KOPT-K1 (cell line): Measurements from ENCODE around the gene COG2.
"Not testable (repeated sequence)": the region's sequence is repeated elsewhere in the genome, so short reads cannot be mapped to it uniquely, and the experiment has no call there.

Source experiments
- H3K27ac ChIP-seq: fragments of 200-600 bp; sonication (generic); 2 replicates; pipeline ENCODE4 v1.5.1; 2016; ENCODE audit warnings: antibody characterized with exemption, mild to moderate bottlenecking, low read depth, low read length; ENCODE audit not compliant: poor library complexity, severe bottlenecking
- H3K36me3 ChIP-seq: fragments of 200-600 bp; sonication (generic); 2 replicates; pipeline ENCODE4 v1.5.1; 2017; ENCODE audit warnings: antibody characterized with exemption, mild to moderate bottlenecking, low read length, moderate library complexity; ENCODE audit not compliant: insufficient read depth
- H3K9me3 ChIP-seq: fragments of 200-600 bp; sonication (generic); 2 replicates; pipeline ENCODE4 v1.5.1; 2017; ENCODE audit warnings: antibody characterized with exemption, low read length, mild to moderate bottlenecking; ENCODE audit not compliant: insufficient read depth, poor library complexity, severe bottlenecking

Gene COG2, protein sequence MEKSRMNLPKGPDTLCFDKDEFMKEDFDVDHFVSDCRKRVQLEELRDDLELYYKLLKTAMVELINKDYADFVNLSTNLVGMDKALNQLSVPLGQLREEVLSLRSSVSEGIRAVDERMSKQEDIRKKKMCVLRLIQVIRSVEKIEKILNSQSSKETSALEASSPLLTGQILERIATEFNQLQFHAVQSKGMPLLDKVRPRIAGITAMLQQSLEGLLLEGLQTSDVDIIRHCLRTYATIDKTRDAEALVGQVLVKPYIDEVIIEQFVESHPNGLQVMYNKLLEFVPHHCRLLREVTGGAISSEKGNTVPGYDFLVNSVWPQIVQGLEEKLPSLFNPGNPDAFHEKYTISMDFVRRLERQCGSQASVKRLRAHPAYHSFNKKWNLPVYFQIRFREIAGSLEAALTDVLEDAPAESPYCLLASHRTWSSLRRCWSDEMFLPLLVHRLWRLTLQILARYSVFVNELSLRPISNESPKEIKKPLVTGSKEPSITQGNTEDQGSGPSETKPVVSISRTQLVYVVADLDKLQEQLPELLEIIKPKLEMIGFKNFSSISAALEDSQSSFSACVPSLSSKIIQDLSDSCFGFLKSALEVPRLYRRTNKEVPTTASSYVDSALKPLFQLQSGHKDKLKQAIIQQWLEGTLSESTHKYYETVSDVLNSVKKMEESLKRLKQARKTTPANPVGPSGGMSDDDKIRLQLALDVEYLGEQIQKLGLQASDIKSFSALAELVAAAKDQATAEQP

GRCh38 chr1:230642263-230642959, at the start of gene COG2:
Gene COG2 (plus strand): TSS chr1:230642481. CDS start chr1:230642607, 126 bp downstream.
- Histone ChIP-seq H3K36me3 (peaks cover 13% of the 10 kb centered on the region), H3K9me3 (no peaks in the 10 kb centered on the region), H3K27ac (peak within 1 kb of the TSS; percentile 70)

DNA sequence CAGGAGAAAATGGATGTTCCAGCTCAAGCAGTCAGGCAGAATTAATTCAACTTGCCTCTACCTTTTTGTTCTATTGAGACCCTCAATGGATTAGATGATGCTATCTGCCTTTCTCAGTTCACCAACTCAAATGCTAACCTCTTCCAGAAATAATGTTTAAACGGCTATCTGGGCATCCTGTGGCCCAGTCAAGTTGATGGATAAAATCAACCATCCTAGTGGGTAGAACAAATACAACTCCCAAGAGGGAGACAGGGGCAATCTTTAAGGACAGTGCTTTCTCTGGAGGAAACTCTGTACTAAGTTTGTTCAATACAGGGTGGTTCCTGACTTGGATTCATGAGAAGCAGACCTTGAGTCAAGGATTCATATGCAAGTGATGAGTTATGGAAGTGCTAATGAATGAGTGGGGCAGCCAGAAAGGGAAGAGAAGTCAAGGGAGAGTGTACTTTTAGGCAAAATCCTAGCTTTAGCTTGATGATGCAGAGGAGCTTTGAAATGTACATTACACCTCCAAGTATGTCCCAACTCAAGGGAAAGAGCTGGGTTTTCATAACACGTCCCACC, 49.4 kb upstream of the COG2 start:
- Histone ChIP-seq H3K36me3 (no peaks in the 10 kb centered on the region), H3K27ac (no peak overlapping the region), H3K9me3 (peaks cover 5% of the 10 kb centered on the region)

GRCh38 chr1:230594214-230594773, 48.0 kb upstream of the COG2 start:
- H3K36me3 ChIP-seq = no peaks in the 10 kb centered on the region
- H3K9me3 ChIP-seq = peaks cover 5% of the 10 kb centered on the region
- no peak overlapping the region for H3K27ac ChIP-seq

DNA sequence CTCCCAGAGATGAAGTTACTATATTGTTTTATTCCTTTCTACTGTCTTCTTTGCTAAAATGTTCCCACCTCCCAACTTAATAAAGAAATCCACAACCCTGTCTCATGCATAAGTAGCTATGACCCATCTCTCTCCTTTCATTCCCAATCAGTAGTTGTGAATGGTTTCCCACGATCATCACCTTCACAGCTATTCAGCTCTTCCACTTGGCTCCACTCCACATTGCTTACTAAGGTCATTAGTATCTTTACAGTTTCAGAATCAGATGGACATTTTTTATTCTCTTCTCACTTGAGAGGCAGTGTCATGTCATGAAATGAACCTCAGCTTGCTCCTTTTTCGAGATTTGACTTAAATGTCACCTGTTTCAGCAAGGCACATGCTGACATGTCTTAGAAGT, 47.1 kb upstream of the COG2 start:
- no peaks in the 10 kb centered on the region for H3K36me3 ChIP-seq
- no peak overlapping the region for H3K27ac ChIP-seq
- peaks cover 9% of the 10 kb centered on the region for H3K9me3 ChIP-seq

- H3K27ac ChIP-seq = no peak overlapping the region
- H3K9me3 ChIP-seq = peaks cover 10% of the 10 kb centered on the region
- no peaks in the 10 kb centered on the region for H3K36me3 ChIP-seq
These were observed 46.0 kb upstream of the COG2 start for GRCh38 chr1:230596306-230596705.

DNA sequence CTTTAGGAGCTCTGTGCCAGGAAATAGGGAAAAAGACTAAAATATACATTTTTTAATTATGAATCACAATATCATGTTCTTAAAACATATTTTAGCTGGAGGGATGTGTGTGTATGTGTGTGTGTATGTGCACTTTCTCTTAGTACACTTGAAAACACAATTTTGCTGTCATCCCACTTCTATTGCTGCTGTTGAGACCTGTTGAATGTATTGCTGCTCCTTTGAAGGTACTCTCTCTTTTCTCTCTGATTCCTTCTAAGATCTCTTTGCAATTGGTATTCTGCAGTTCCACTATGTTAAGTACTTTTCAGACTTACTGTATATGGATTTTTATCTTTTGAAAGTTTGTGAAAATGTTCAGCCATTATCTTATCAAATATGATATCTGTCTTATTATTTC, 43.5 kb upstream of the COG2 start:
- no peak overlapping the region for H3K27ac ChIP-seq
- H3K9me3 ChIP-seq = peaks cover 5% of the 10 kb centered on the region
- no peaks in the 10 kb centered on the region for H3K36me3 ChIP-seq

- H3K9me3 ChIP-seq = peaks cover 5% of the 10 kb centered on the region
- no peak overlapping the region for H3K27ac ChIP-seq
- no peaks in the 10 kb centered on the region for H3K36me3 ChIP-seq
These were observed 42.2 kb upstream of the COG2 start for GRCh38 chr1:230599926-230600656.

GRCh38 chr1:230600657-230601400, 41.5 kb upstream of the COG2 start:
- H3K36me3 ChIP-seq, H3K9me3 ChIP-seq, H3K27ac ChIP-seq: not testable (repeated sequence)

GRCh38 chr1:230609208-230609607, 33.1 kb upstream of the COG2 start:
- H3K27ac ChIP-seq = no peak overlapping the region
- H3K36me3 ChIP-seq = no peaks in the 10 kb centered on the region
- H3K9me3 ChIP-seq = no peaks in the 10 kb centered on the region

- no peak overlapping the region for H3K27ac ChIP-seq
- no peaks in the 10 kb centered on the region for H3K36me3 ChIP-seq
- H3K9me3 ChIP-seq = no peaks in the 10 kb centered on the region
These were observed 31.7 kb upstream of the COG2 start for GRCh38 chr1:230610589-230610988.

DNA sequence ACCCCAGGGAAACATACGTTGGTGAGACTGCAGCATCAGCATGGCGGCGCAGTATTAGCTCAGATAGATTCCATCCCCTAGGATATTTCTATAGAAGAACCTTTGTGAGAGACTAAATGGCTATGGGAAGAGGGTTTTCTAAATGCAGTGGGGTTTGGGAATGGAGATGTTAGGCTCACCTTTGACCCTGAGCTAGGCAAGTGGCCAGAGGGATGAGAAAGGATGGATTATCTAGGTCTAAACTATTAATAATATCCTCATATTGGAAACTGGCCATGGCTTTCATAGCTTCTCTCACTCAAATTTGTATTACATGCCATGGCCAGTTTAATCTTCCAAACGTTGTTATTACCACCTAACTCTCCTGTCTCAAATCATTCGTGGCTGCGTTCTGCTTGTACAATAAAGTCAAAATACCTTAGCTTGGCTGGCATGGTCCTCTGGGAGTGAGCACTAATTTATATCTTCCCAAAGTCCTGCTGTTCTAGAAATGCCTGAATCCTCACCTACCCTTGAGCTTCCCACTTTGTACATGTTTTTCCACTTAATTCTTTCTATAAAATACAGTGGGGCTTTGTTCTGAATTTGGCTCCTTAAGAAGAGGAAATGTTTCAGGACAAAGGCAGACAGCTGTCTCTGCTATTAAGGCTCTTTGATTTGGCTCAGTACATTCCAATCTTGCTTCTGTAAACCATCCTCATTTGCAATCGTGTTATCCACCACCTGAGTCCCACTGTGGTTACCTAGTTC, 31.0 kb upstream of the COG2 start:
- Histone ChIP-seq H3K9me3 (no peaks in the 10 kb centered on the region), H3K36me3 (no peaks in the 10 kb centered on the region), H3K27ac (no peak overlapping the region)

DNA sequence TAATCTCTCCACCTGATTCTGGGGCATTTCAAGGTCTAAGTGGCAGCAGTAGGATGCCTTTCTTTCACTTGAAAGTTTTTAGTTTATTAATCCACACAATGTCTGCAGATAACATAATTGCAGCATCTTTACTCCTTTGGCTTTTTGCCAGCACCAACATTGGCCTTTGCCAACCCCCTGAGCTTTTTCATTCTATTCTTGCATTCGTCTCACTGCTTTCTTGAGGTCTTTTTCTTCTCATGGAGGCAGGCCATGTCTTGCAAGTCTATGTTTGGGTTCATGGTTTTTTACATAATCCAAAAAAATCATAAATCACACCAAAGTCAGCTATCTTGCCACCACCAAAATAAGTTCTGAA, 30.4 kb upstream of the COG2 start:
- no peak overlapping the region for H3K27ac ChIP-seq
- H3K9me3 ChIP-seq = no peaks in the 10 kb centered on the region
- H3K36me3 ChIP-seq = no peaks in the 10 kb centered on the region

DNA sequence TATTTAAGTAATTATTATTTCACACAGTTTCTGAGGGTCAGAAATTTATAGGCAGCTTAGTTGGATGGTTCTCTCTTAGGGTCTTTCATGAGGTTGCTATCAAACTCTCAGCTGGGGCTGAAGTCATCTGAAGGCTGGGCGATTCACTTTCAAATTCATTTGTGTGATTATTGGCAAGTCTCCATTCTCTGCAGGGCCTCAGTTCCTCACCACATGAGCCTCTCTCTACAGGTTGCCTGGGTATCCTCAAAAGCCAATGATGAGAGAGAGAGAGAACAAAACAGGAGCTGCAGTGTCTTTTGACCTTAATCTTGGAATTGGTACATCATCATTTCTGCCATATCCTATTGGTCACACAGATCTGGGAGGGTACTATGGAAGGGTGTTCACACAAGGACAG, 29.6 kb upstream of the COG2 start:
- Histone ChIP-seq H3K9me3 (no peaks in the 10 kb centered on the region), H3K27ac (no peak overlapping the region), H3K36me3 (no peaks in the 10 kb centered on the region)
